B cell (primary cell): ENCODE results near the gene CYTIP. TPM values are rescaled to one million over a fixed set of nuclear protein-coding genes. Genes with fewer than 3 reads are reported as not detected.

Experiments
- ATAC-seq: fragments of 200-7000 bp; cut with Tn5 transposase; one replicate; pipeline ENCODE4 v1.10.0; 2021; ENCODE audit warnings: low read depth, mild to moderate bottlenecking, moderate number of reproducible peaks, moderate library complexity
- CTCF ChIA-PET: fragments of 350-600 bp; sonication (Branson Sonifier 250); formaldehyde crosslinking; loops from one replicate; lab custom pipeline; 2021; ENCODE audit warnings: antibody characterized with exemption, inconsistent platforms; lab: Charles Lee
- POLR2A ChIA-PET: fragments of 350-600 bp; sonication (Branson Sonifier 250); formaldehyde crosslinking; loops from one replicate; lab custom pipeline; 2021; ENCODE audit warnings: antibody characterized with exemption; lab: Charles Lee
- DNase-seq: peaks from one replicate; pipeline ENCODE4 v3.0.0; 2013
- H2AFZ ChIP-seq: 2 replicates; pipeline ENCODE4 v1.6.1; 2012; ENCODE audit warnings: mild to moderate bottlenecking, low read depth, low read length; ENCODE audit not compliant: insufficient read depth, poor library complexity, severe bottlenecking
- H3K27ac ChIP-seq, 2 donors: 1 replicate in 1 of 2; 2 replicates in 1 of 2; pipeline ENCODE4 v1.5.1; 2012 to 2013; ENCODE audit warnings: low read length in 2 of 2, mild to moderate bottlenecking in 2 of 2, moderate library complexity in 1 of 2
- H3K27me3 ChIP-seq, 4 experiments: fragments of 200-600 bp in 1 of 4; sonication (generic) in 1 of 4; replicated peaks in 1 of 4; 1 replicate in 2 of 4; 2 replicates in 2 of 4; pipeline versions ENCODE4 v1.6.1 to v1.7.0; 2013 to 2016; ENCODE audit warnings: low read length in 3 of 4, mild to moderate bottlenecking in 2 of 4, mixed read lengths in 1 of 4, moderate library complexity in 1 of 4; ENCODE audit not compliant: insufficient read depth in 4 of 4, control insufficient read depth in 3 of 4; ENCODE audit errors: control extremely low read depth in 1 of 4
- H3K36me3 ChIP-seq, 2 experiments: replicated peaks in 1 of 2; 1 replicate in 1 of 2; 2 replicates in 1 of 2; pipeline versions ENCODE4 v1.6.1 to v1.7.1; 2013; ENCODE audit warnings: low read length in 1 of 2; ENCODE audit not compliant: insufficient read depth in 2 of 2, control insufficient read depth in 1 of 2; ENCODE audit errors: control extremely low read depth in 1 of 2, extremely low read depth in 1 of 2
- H3K4me1 ChIP-seq, 2 donors: fragments of 200-600 bp in 1 of 2; sonication (generic) in 1 of 2; 1 replicate in 1 of 2; 2 replicates in 1 of 2; pipeline versions ENCODE4 v1.5.1 to v1.6.1; 2013 to 2017; ENCODE audit warnings: low read length in 2 of 2; ENCODE audit not compliant: control insufficient read depth in 2 of 2, insufficient read depth in 2 of 2
- H3K4me2 ChIP-seq: replicated peaks from 2 replicates; pipeline ENCODE3; 2012; ENCODE audit warnings: mild to moderate bottlenecking, low read depth, low read length; ENCODE audit not compliant: poor library complexity, severe bottlenecking
- H3K4me3 ChIP-seq, 5 experiments: fragments of 200-600 bp in 1 of 5; sonication (generic) in 1 of 5; 1 replicate in 3 of 5; 2 replicates in 2 of 5; pipeline versions ENCODE4 v1.5.1 to v1.7.0; 2011 to 2016; ENCODE audit warnings: low read length in 4 of 5, mild to moderate bottlenecking in 4 of 5, low read depth in 2 of 5, control low read depth in 1 of 5, moderate library complexity in 1 of 5; ENCODE audit not compliant: insufficient read depth in 1 of 5; ENCODE audit errors: control extremely low read depth in 1 of 5, extremely low read depth in 1 of 5
- H3K79me2 ChIP-seq: fragments of 200-600 bp; sonication (generic); one replicate; pipeline ENCODE4 v1.6.0; 2016; ENCODE audit warnings: low read length; ENCODE audit not compliant: control insufficient read depth, insufficient read depth
- H3K9ac ChIP-seq: fragments of 200-600 bp; sonication (generic); 2 replicates; pipeline ENCODE4 v1.6.1; 2017; ENCODE audit warnings: mild to moderate bottlenecking, low read length, moderate library complexity
- H3K9me3 ChIP-seq, 3 donors: one replicate each; pipeline versions ENCODE4 v1.6.1 to v1.7.1; 2013; ENCODE audit warnings: low read length in 2 of 3; ENCODE audit not compliant: control insufficient read depth in 2 of 3, insufficient read depth in 1 of 3; ENCODE audit errors: control extremely low read depth in 1 of 3
- H4K20me1 ChIP-seq: 2 replicates; pipeline ENCODE4 v1.6.0; 2012; ENCODE audit warnings: mild to moderate bottlenecking, low read length; ENCODE audit not compliant: insufficient read depth, control insufficient read depth, poor library complexity, severe bottlenecking
- H3K27ac Mint-ChIP-seq: one replicate; pipeline ENCODE4 v1.8.0; 2021; ENCODE audit warnings: mixed read lengths
- H3K27me3 Mint-ChIP-seq: one replicate; pipeline ENCODE4 v1.8.0; 2021; ENCODE audit warnings: mixed read lengths
- H3K4me1 Mint-ChIP-seq: one replicate; pipeline ENCODE4 v1.8.0; 2021; ENCODE audit warnings: mixed read lengths
- H3K4me3 Mint-ChIP-seq: one replicate; pipeline ENCODE4 v1.8.0; 2021; ENCODE audit warnings: mixed read lengths
- H3K9me3 Mint-ChIP-seq: one replicate; pipeline ENCODE4 v1.8.0; 2022; ENCODE audit warnings: mixed read lengths; ENCODE audit not compliant: insufficient read depth
- CTCF ChIP-seq: fragments of 200-600 bp; IDR thresholded peaks from one replicate; pipeline ENCODE4 v1.8.0; 2022; ENCODE audit warnings: antibody characterized with exemption, mild to moderate bottlenecking
- EZH2 ChIP-seq: IDR thresholded peaks from 2 replicates; pipeline ENCODE4 v1.6.1; 2012; ENCODE audit warnings: borderline replicate concordance, low read depth, mild to moderate bottlenecking, moderate library complexity, low read length; ENCODE audit not compliant: insufficient read depth, poor library complexity, severe bottlenecking
- WGBS: methylation state at CpG from one replicate; pipeline ENCODE4 v1.1.5; 2013; ENCODE audit warnings: missing lambda C conversion rate; ENCODE audit not compliant: insufficient coverage; 5-methylcytosine and 5-hydroxymethylcytosine counted together
- intact Hi-C: fragments of 100-400 bp; cut with micrococcal nuclease; formaldehyde crosslinking; loops from one replicate; pipeline ENCODE4 v1.10.0; 2022
- polyA plus RNA-seq: library from polyadenylated mRNA; depleted of rRNA; stranded (reverse); fragments of >200 nt; gene quantifications from 2 replicates; pipeline ENCODE4 v1.2.3, GENCODE V29; 2012
- total RNA-seq, 2 donors: library from RNA; stranded (reverse); fragments of 120-200 nt in 1 of 2; gene quantifications; 1 replicate in 1 of 2; 2 replicates in 1 of 2; pipeline versions ENCODE4 v1.2.3 to v1.2.4, GENCODE V29; 2013 to 2022

CYTIP gene
- total and polyA plus RNA-seq, 2 donors (not counting 1 experiment from before 2014, with no cell fraction given) = 73.0 to 327 TPM

GRCh38 chr2:157479081-157480027 lies 35.5 kb upstream of the CYTIP start:
- no peak overlapping the region for H2AFZ ChIP-seq
- CTCF ChIA-PET = interaction anchor here (0.7 to 15.8 kb wide), 4 partner anchors 11 to 152 kb away, joined by 3 to 128 read pairs (median 4); no protein-coding TSS in a partner anchor
- Mint-ChIP-seq H3K27me3 (no peaks in the 10 kb centered on the region), H3K27ac (peak overlapping the region; percentile 5), H3K4me1 (peaks cover 27% of the 10 kb centered on the region), H3K4me3 (no peak overlapping the region), H3K9me3 (no peaks in the 10 kb centered on the region)
- intact Hi-C loops = no loop called here
- H4K20me1 ChIP-seq = no peaks in the 10 kb centered on the region
- H3K36me3 ChIP-seq = no peaks in the 10 kb centered on the region
- TF ChIP-seq CTCF (no peak), EZH2 (no peak)
- H3K27ac ChIP-seq = no peak overlapping the region
- no peak overlapping the region for H3K4me2 ChIP-seq
- no peaks in the 10 kb centered on the region for H3K9me3 ChIP-seq
- no peaks in the 10 kb centered on the region for H3K79me2 ChIP-seq
- DNase-seq = no peak
- H3K4me1 ChIP-seq = peaks cover 4 to 14% of the 10 kb centered on the region in 2 donors
- no peak overlapping the region for H3K4me3 ChIP-seq
- WGBS = 90% methylated on average over 3 of the region's 7 CpGs
- no peaks in the 10 kb centered on the region for H3K27me3 ChIP-seq
- no peak for ATAC-seq
- POLR2A ChIA-PET = no interaction called here
- H3K9ac ChIP-seq = no peak overlapping the region

- no peaks in the 10 kb centered on the region for H3K36me3 ChIP-seq
- no peaks in the 10 kb centered on the region for H4K20me1 ChIP-seq
- TF ChIP-seq CTCF = no peak
- TF ChIP-seq EZH2 = no peak
- no peaks in the 10 kb centered on the region for H3K27me3 ChIP-seq
- Mint-ChIP-seq H3K4me3 (no peak overlapping the region), H3K27ac (no peak overlapping the region), H3K9me3 (no peaks in the 10 kb centered on the region), H3K27me3 (no peaks in the 10 kb centered on the region), H3K4me1 (peaks cover 40% of the 10 kb centered on the region)
- H3K4me2 ChIP-seq = no peak overlapping the region
- intact Hi-C loops = no loop called here
- POLR2A ChIA-PET = no interaction called here
- H3K79me2 ChIP-seq = no peaks in the 10 kb centered on the region
- CTCF ChIA-PET = interaction anchor here (15.8 kb wide), 1 partner anchor 13 kb away, joined by 128 read pairs; no protein-coding TSS in a partner anchor
- H3K9ac ChIP-seq = no peak overlapping the region
- peaks cover 12 to 22% of the 10 kb centered on the region in 2 donors for H3K4me1 ChIP-seq
- no peaks in the 10 kb centered on the region for H3K9me3 ChIP-seq
- no peak overlapping the region for H3K4me3 ChIP-seq
- H3K27ac ChIP-seq = no peak overlapping the region
- ATAC-seq (no peak), DNase-seq (no peak)
- H2AFZ ChIP-seq = no peak overlapping the region
Observed at GRCh38 chr2:157477919-157478318, 34.0 kb upstream of the CYTIP start.
